Measurements from ENCODE around the gene PPP1R7.
A peak's percentile ranks its signal among the peaks of the same experiment; 100 is the strongest.

Gene PPP1R7

DNA sequence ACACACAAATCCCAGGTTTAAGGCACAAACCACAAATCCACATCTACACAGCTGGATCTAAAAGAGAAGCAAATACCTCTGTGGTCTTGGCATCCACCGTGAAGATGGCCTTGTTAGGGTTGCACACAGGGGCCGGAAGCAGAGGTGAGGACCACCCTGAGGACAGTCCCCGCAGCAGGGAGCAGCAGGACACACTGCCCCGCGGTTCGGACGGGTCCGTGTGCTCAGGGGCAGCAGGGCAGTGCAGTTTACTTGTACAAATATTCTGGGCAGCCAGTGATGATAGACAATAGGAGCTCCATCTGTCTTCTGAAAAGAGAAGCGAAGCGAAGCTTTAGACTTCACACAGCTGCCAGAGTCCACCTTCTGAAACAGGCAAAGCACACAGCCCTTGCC lies 9.8 kb upstream of the PPP1R7 start:
- DNase-seq (ENCODE audit: low spot score): no peak

- no peak for DNase-seq (ENCODE audit: low spot score)
These were observed 9.0 kb upstream of the PPP1R7 start for GRCh38 chr2:241141214-241141770.

- DNase-seq (ENCODE audit: low spot score): no peak
These were observed 8.2 kb upstream of the PPP1R7 start for GRCh38 chr2:241142063-241142462.

DNA sequence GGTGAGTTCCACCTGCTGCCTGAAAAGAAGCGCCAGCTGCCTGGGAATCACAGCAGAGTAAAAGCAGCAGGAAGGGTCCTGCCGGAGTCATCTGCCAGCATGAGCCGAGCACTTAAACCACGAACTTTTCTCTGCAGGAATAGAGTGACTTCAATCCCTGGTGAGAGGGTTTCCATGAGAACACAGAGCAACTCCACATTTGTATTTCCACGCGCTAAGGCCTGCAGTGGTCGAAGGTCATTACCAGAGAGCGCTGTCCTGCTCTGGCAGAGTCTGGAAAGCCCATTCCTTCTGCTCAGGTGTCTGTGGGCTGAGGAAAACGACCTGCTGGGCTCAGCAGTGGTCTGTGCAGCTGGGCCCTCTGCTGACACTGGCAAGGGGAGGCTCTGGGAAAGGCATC lies 7.7 kb upstream of the PPP1R7 start:
- DNase-seq (ENCODE audit: low spot score): no peak

- DNase-seq (ENCODE audit: low spot score): no peak
These were observed 4.0 kb upstream of the PPP1R7 start for GRCh38 chr2:241146286-241146685.

- no peak for DNase-seq (ENCODE audit: low spot score)
These were observed 2.9 kb upstream of the PPP1R7 start for GRCh38 chr2:241147336-241147735.

- DNase-seq (ENCODE audit: low spot score): no peak
These were observed 2.0 kb upstream of the PPP1R7 start for GRCh38 chr2:241148239-241148638.

DNA sequence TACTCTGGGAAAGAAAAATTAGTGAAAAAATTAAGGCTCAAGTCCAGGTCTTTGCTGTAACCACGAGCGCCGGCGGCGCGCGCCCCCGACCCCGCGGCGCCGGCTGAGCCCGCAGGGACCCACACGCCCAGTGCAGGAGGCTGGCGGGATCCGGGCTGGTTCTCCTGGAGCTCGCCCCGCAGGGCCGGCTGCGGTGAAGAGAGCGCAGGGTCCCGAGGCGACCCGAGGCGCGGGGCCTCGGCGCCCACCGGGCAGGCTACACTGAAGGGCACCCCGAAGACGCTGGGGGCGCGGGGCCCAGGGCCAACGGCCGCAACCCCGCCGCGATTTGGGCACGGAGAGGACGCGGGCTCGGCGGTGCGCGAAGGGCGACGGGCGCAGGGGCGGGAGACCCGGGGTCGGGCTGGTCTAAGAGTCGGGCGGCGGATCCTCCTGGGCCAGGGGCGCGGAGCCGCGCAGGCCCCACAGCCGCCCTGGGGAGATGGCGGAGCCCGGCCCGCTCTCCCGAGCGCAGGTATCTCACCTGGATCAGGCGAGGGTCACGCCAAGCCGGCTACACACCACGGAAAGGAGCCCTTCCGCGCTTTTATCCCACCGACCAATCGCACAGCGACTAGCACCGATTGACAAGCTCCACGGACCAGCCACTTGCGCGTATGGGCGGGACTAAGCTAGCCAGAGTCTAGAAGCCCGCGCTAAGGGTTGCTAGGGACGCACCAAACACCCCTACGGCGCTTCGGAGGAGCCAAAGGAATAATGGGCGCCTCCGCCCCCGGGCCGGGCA lies 1.2 kb upstream of the PPP1R7 start, which contains the start of gene PASK:
TSS of gene PASK (minus strand) at position 582 of the 784 bp plus-strand sequence. CDS start 6,440 bp downstream, outside the sequence.
- peak; percentile 94 for DNase-seq (ENCODE audit: low spot score)

- DNase-seq (ENCODE audit: low spot score): no peak
These were observed 667 bp upstream of the PPP1R7 start for GRCh38 chr2:241149675-241149924.

DNA sequence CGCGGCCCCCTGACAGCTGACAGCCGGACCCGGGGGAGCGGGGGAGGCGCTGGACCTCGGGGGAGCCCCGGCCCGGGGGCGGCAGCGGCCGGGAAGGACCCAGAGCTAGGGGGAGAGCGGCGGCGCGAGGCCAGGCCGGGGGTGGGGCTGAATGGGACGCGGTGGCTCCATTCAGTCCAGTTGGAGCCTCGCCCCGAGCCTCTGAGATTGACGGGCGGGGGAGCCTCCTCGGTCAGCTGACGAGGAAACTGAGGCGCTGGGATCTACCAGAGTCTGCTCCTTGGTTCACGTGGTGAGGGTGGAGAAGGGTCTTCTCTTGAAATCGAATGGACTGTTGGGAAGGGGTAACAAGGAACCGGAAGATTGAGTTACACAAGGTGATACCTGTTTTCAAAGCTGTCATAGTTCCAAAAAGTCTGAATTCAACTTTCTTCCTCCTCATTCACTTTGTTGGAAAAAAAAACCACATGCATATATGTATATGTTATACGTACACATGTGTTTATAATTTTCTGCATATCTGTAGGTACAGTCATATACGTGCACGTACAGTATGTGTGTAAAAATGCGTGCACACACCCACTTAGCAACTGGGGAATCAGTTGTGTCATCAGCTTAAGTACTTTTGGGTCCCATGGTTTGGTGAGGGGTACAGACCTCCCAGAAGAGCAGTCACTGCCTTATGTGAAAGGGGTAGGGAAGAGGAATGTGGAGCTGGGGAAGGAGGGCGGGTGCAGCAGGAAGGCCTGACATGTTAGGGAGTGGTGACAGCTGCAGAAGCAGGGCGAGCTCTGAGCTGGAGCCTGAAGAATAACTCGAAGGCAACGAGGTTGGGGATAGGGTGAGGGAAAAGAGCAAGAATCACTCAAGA lies 628 bp downstream of the PPP1R7 start:
- no peak for DNase-seq (ENCODE audit: low spot score)

DNA sequence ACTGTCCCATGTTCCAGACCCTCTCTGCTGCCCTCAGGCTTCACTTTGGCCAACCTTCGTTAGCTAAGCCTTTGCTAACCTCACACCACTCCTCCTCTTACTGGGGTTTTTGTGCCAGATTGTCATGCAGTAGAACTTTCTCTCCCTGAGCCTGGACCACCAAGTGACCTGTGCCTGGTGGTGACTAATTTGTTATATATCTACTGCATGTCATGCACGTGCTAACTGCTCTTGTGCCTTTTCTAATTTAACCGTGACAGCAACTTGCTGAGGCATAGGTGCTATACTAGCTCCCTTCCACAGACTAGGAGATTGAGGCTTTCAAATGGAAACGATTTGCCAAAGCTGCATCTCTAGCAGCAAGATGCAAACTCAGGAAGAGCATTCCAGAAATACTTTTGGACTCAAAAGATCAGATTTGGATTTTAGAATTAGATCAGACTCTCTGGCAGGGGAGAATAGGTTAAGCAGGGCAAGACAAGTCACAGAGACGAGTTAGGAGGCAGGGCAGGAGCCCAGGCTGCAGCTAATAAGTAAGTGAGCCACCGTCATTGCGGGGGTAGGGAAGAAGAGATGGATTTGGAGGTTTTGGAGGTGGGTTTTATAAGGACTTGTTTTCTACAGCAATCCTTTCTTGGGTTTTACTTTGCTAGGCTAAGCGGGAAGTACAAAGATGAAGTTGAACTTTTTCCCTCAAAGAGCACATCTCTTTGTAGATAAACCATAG lies 1.8 kb downstream of the PPP1R7 start:
- no peak for DNase-seq (ENCODE audit: low spot score)

- DNase-seq (ENCODE audit: low spot score): no peak
These were observed 3.3 kb downstream of the PPP1R7 start for GRCh38 chr2:241153616-241154015.

- no peak for DNase-seq (ENCODE audit: low spot score)
These were observed 4.6 kb downstream of the PPP1R7 start for GRCh38 chr2:241154915-241155314.

GRCh38 chr2:241155936-241156335 lies 5.7 kb downstream of the PPP1R7 start:
- DNase-seq (ENCODE audit: low spot score): no peak

DNA sequence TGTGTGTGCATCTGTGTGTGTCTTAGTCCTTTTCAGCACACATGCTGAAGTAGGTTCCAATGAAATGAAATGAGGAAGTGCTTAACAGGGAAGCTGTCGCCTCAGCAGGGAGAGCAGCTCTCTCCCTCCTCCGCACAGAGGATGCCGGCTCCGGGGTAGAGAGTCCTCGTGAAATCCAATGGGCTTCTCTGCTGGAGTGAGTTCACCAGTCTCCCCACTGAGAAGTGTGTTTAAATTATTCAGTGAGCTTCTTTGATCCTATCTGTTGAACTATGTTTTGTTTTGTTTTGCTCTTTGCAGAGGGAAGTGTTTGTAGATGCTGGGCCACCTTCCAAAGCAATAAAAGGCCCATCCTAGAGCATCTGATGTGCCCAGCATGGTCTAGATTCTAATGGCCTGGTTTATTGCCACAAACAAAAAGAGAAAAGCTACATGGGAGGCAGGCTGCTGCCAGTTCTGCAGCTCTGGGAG lies 6.7 kb downstream of the PPP1R7 start:
- DNase-seq (ENCODE audit: low spot score): no peak

GRCh38 chr2:241157841-241158545 lies 7.7 kb downstream of the PPP1R7 start:
- DNase-seq (ENCODE audit: low spot score): no peak

- DNase-seq (ENCODE audit: low spot score): no peak
These were observed 8.3 kb downstream of the PPP1R7 start for GRCh38 chr2:241158546-241158900.

DNA sequence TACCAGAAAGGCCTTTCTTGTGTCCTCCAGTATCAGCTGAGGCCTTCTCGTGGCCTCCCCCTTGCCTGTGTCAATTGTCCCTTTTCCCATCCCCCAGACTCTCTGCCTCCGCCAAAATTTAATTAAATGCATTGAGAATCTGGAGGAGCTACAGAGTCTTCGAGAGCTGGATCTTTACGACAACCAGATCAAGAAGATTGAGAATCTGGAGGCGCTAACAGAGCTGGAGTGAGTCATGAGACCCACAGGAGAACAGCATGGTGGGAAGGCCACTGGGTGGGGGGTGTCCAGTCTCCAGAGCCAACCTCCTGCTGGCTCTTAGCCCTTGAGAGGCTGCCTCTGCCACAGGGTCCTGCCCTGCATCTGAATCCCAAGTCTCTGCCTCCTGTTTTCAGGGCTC lies 8.8 kb downstream of the PPP1R7 start:
- DNase-seq (ENCODE audit: low spot score): no peak

- no peak for DNase-seq (ENCODE audit: low spot score)
These were observed 10.1 kb downstream of the PPP1R7 start for GRCh38 chr2:241160318-241160717.

DNA sequence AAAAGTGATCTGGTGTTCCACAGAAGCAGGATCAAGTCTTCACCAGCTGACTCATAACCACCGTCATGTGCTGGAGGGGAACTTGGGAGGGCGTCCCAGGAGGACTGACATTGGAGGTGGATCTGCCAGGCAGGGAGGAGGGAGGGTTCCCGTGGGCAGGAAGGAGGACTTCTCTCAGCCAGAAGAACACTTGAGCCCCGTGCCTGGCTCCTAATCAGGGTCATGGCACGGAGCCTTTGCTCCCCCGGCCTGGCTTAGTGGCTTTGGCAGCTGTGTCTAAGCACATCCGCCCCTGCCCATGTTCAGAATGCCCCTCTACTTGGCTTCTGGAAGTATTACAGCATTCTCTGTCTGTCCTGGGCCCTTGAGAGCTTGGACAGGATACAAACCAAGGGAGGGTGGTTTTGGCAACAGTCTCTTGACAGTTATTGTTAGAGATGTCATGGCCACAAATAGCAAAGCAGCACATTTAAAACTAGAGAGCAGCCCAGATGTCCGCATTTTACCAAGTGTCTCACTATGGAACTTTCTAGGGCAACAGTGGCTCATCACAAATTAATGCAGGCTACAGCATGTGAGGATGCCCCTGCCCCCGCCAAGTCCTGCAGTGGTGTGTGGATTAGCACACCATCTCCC lies 11.5 kb downstream of the PPP1R7 start:
- peak; percentile 94 for DNase-seq (ENCODE audit: low spot score)

GRCh38 chr2:241163601-241164118 lies 13.4 kb downstream of the PPP1R7 start:
- no peak for DNase-seq (ENCODE audit: low spot score)

All from AG08395 (cell line).